ENCODE data around the gene FGD2. TPM values are rescaled to one million over a fixed set of nuclear protein-coding genes. Genes with fewer than 3 reads are reported as not detected.
"Not testable (repeated sequence)": the region's sequence is repeated elsewhere in the genome, so short reads cannot be mapped to it uniquely, and the experiment has no call there.

The FGD2 gene
- total and polyA plus RNA-seq, 7 donors: 3.7 to 40.8 (median 20.1) TPM

GRCh38 chr6:37057128-37057471 is 51.6 kb downstream of the FGD2 start:
- 93 to 95% methylated on average over 4 of the region's 4 CpGs for WGBS, 2 donors
- TF ChIP-seq EP300 (IDR thresholded peaks at IDR 0.05): no peak
- TF ChIP-seq CTCF (IDR thresholded peaks at IDR 0.05): no peak
- no peak for TF ChIP-seq POLR2AphosphoS5 (IDR thresholded peaks at IDR 0.05)
- no peak for TF ChIP-seq POLR2A (IDR thresholded peaks at IDR 0.05)
- H3K9me3 ChIP-seq: no peaks in the 10 kb centered on the region
- no peaks in the 10 kb centered on the region for H3K36me3 ChIP-seq
- H3K27me3 ChIP-seq: no peaks in the 10 kb centered on the region
- H3K4me3 ChIP-seq: no peak overlapping the region
- peaks cover 0 to 16% (median 14%) of the 10 kb centered on the region in 4 donors for H3K4me1 ChIP-seq
- DNase-seq: no peak
- H3K27ac ChIP-seq: no peak overlapping the region
- intact Hi-C loops (cut with DNase I): no loop called here

GRCh38 chr6:37057678-37058077 is 52.2 kb downstream of the FGD2 start:
- Histone ChIP-seq H3K36me3 (no peaks in the 10 kb centered on the region), H3K9me3 (no peaks in the 10 kb centered on the region), H3K27me3 (no peaks in the 10 kb centered on the region), H3K4me1 (peaks cover 0 to 15% (median 13%) of the 10 kb centered on the region in 4 donors), H3K4me3 (no peak overlapping the region), H3K27ac (peak overlapping the region in 2 of 4 donors; percentile 89 to 90)
- TF ChIP-seq POLR2A (IDR thresholded peaks at IDR 0.05): no peak
- no peak for TF ChIP-seq POLR2AphosphoS5 (IDR thresholded peaks at IDR 0.05)
- 93 to 96% methylated on average over 7 of the region's 7 CpGs for WGBS, 2 donors
- no peak for DNase-seq
- intact Hi-C loops (cut with DNase I): loop anchor here (2.0 kb wide), 2 partner anchors 45 to 71 kb away; no protein-coding TSS in a partner anchor

- DNase-seq: no peak
- intact Hi-C loops (cut with DNase I): loop anchor here (2.0 kb wide), 2 partner anchors 45 to 71 kb away; no protein-coding TSS in a partner anchor
- Histone ChIP-seq H3K36me3 (no peaks in the 10 kb centered on the region), H3K27ac (peak overlapping the region in 2 of 4 donors; percentile 89 to 90), H3K27me3 (no peaks in the 10 kb centered on the region), H3K4me1 (peaks cover 0 to 15% (median 13%) of the 10 kb centered on the region in 4 donors), H3K4me3 (no peak overlapping the region), H3K9me3 (no peaks in the 10 kb centered on the region)
- no peak for TF ChIP-seq CTCF (IDR thresholded peaks at IDR 0.05)
- TF ChIP-seq EP300 (IDR thresholded peaks at IDR 0.05): no peak
- no peak for TF ChIP-seq POLR2A (IDR thresholded peaks at IDR 0.05)
- no peak for TF ChIP-seq POLR2AphosphoS5 (IDR thresholded peaks at IDR 0.05)
- 93% methylated on average over 9 of the region's 9 CpGs for whole genome bisulfite sequencing, 2 donors
These were observed 52.7 kb downstream of the FGD2 start for GRCh38 chr6:37058084-37058586.

GRCh38 chr6:37058984-37059343 is 53.5 kb downstream of the FGD2 start:
- H3K4me1 ChIP-seq: peaks cover 0 to 15% (median 13%) of the 10 kb centered on the region in 4 donors
- not testable (repeated sequence) for DNase-seq, H3K9me3 ChIP-seq, H3K36me3 ChIP-seq, H3K4me3 ChIP-seq, H3K27me3 ChIP-seq
- TF ChIP-seq CTCF (IDR thresholded peaks at IDR 0.05) (peak in 1 of 4 experiments; percentile 34), EP300 (IDR thresholded peaks at IDR 0.05) (peak in 1 of 4 donors; percentile 17)
- WGBS, 2 donors: 75 to 88% methylated on average over 5 of the region's 5 CpGs
- H3K27ac ChIP-seq: peak overlapping the region; percentile 76 to 90 (median 86)
- intact Hi-C loops (cut with DNase I): loop anchor here (2.0 kb wide), 2 partner anchors 44 to 70 kb away; no protein-coding TSS in a partner anchor

- no peak for TF ChIP-seq POLR2A (IDR thresholded peaks at IDR 0.05)
- TF ChIP-seq CTCF (IDR thresholded peaks at IDR 0.05): peak in 3 of 4 experiments; percentile 43 to 55 (median 47)
- TF ChIP-seq EP300 (IDR thresholded peaks at IDR 0.05): no peak
- TF ChIP-seq POLR2AphosphoS5 (IDR thresholded peaks at IDR 0.05): peak in 3 of 4 donors; percentile 46 to 71 (median 63)
- intact Hi-C loops (cut with DNase I): loop anchor here (2.0 kb wide), 2 partner anchors 43 to 69 kb away; no protein-coding TSS in a partner anchor
- H3K36me3 ChIP-seq: no peaks in the 10 kb centered on the region
- peaks cover 0 to 15% (median 13%) of the 10 kb centered on the region in 4 donors for H3K4me1 ChIP-seq
- DNase-seq: peak; percentile 85
- no peaks in the 10 kb centered on the region for H3K27me3 ChIP-seq
- H3K4me3 ChIP-seq: peak overlapping the region in 1 of 4 donors; percentile 6
- peak overlapping the region; percentile 76 to 90 (median 86) for H3K27ac ChIP-seq
- H3K9me3 ChIP-seq: no peaks in the 10 kb centered on the region
- 43 to 68% methylated on average over 19 of the region's 19 CpGs for WGBS, 2 donors
These were observed 54.1 kb downstream of the FGD2 start for GRCh38 chr6:37059344-37060194.
